Fibroblast of mammary gland (primary cell): ENCODE data around the gene TBC1D22B.

Experiments
- DNase-seq: peaks from one replicate; pipeline ENCODE4 v3.0.0-alpha.2; 2010; ENCODE audit warnings: low read depth
- H3K4me3 ChIP-seq: 2 replicates; pipeline ENCODE4 v1.5.1; 2011; ENCODE audit warnings: low read depth, mild to moderate bottlenecking, low read length, moderate library complexity; ENCODE audit not compliant: control insufficient read depth
- CTCF ChIP-seq: conservative IDR thresholded peaks from 2 replicates; pipeline ENCODE4 v1.5.1; 2011; ENCODE audit warnings: low read depth, low read length, inconsistent platforms; ENCODE audit not compliant: control insufficient read depth, insufficient read depth

TBC1D22B gene

DNA sequence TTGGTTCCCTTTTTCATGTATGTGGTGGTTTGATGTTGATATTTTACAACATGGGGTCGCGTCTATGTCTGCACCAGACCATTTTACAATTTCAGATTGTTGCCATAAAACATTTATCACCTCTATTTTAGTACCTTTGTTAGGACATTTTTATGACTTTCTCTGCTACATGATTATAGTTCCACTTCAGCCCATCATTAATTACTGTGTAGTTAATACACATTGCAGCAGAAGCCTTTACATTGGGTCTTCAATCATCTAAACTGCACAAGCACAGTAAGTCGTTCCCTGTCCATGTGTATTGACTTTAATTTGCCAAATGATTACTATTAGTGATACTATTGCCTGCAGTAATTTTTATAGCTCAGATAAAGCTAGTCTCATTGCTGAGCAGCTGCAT, 16.1 kb downstream of the TBC1D22B start:
- no peak overlapping the region for H3K4me3 ChIP-seq
- TF ChIP-seq CTCF, result no peak
- DNase-seq, result no peak

- DNase-seq, result no peak
- H3K4me3 ChIP-seq, result no peak overlapping the region
- no peak for TF ChIP-seq CTCF
These were observed 17.8 kb downstream of the TBC1D22B start for GRCh38 chr6:37275350-37275749.

GRCh38 chr6:37277001-37277409, 19.4 kb downstream of the TBC1D22B start:
- no peak for TF ChIP-seq CTCF
- H3K4me3 ChIP-seq, result no peak overlapping the region
- DNase-seq, result no peak

GRCh38 chr6:37279366-37280134, 22.0 kb downstream of the TBC1D22B start:
- DNase-seq, result peak; percentile 76
- TF ChIP-seq CTCF, result no peak
- H3K4me3 ChIP-seq, result no peak overlapping the region

- H3K4me3 ChIP-seq, result no peak overlapping the region
- no peak for TF ChIP-seq CTCF
- DNase-seq, result no peak
These were observed 22.8 kb downstream of the TBC1D22B start for GRCh38 chr6:37280162-37280887.

GRCh38 chr6:37282371-37282770, 24.8 kb downstream of the TBC1D22B start:
- DNase-seq, result no peak
- H3K4me3 ChIP-seq, result no peak overlapping the region
- TF ChIP-seq CTCF, result no peak
